NOMO-1 (cell line): ENCODE data around the gene CERKL.
A peak's percentile ranks its signal among the peaks of the same experiment; 100 is the strongest.

Experiments used
- DNase-seq, 2 experiments: peaks; one replicate each; lab custom pipeline; 2025; ENCODE audit not compliant: unreplicated experiment in 2 of 2; lab: John Stamatoyannopoulos, UW

Gene CERKL

DNA sequence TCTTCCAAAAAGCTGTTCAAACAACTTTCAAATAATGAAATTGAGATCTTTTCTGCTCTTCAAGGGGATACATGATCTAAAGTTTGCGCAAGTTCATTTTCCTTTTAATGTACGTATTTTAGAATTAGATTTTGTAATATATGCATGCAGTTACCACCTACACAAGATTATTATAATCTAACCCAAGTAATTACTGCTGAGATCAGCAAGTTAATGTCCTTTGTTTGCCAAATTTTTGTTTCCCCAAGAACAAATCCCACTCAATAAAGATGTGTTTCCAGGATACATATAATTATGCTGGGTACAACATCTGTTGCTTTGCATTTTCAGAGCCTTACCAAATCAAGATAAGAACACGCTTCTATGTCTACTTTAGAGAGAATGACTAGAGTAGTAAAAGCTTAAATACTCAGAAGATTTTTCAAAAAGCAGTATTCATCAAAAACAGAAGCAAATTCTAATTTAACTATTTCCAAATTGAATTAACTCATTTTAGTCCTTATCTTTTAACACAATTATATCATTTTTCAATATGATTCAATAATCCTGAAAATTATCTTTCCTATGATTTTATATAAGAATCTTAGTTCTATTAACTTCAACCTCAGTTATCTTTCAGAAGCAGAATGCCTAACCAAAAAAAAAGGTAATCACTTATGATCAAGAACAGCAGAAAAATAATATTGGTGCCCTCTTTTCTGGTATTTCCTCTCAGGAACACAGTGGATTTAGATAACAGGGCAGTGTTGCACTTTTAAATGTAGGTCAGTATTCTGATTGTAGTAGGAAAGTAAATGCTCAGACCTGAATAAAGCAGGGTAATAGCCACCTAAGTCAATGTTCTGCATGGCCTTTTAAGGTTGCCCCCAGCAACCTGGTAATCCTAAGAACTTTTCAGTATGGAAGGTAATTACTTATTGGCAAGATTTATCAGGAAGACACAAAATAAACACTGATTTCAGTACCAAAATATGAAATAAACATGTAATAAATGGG lies 28.0 kb downstream of the CERKL start:
- no peak for DNase-seq

DNA sequence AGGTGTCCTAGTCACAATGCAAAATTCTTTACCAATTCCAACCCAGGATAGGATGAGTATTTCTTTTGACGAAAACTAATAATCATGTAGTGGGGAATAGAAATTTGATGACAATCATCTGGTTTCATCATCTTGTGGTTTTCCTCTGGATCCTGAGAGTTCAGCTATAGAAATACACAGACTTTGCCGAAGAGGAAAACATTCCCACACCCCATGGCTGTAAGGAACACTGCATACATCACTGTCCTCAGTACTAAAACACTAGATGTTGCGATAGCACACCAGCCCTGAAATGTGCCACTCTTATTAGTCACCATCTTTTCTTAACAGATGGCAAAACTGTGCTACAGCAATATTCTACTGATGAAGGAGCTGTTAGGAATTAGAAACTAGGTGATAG lies 29.4 kb downstream of the CERKL start:
- no peak for DNase-seq

DNA sequence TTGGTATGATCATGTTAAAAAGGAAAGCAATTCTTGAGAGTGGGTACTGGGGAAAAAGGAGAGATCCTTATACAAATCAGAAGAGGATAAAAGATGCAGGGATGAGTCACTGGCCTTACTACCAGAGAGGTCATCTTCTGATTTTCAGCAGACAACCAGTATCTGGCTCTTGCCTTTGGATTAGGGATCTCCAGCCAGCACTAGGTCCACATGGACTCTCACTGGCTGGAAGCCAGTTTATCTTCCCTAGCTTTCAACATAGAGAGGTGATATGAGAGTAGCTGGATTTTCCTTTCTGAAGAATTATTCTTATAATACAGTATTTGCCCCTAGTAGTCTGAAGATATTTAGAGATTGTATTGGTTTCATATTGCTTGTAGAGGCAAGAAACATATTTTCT lies 30.2 kb downstream of the CERKL start:
- DNase-seq = no peak

DNA sequence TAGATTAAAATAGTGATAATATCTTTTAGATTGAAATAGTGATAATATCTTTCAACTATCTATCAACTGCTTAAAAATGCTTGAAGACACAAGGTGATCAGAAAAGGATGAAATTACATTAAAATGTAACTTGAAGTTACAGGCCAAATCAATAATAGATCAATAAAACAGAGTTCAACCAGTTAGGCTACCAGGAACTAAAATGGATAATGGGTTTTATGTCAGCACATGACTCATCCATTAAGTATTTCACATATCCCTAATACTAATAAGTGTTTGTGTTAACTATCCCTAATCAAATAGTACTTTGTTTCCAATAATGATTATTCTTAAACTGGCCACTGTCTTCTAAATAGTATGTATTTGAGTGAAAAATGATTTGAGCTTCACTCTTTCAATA lies 33.7 kb downstream of the CERKL start:
- no peak for DNase-seq

DNA sequence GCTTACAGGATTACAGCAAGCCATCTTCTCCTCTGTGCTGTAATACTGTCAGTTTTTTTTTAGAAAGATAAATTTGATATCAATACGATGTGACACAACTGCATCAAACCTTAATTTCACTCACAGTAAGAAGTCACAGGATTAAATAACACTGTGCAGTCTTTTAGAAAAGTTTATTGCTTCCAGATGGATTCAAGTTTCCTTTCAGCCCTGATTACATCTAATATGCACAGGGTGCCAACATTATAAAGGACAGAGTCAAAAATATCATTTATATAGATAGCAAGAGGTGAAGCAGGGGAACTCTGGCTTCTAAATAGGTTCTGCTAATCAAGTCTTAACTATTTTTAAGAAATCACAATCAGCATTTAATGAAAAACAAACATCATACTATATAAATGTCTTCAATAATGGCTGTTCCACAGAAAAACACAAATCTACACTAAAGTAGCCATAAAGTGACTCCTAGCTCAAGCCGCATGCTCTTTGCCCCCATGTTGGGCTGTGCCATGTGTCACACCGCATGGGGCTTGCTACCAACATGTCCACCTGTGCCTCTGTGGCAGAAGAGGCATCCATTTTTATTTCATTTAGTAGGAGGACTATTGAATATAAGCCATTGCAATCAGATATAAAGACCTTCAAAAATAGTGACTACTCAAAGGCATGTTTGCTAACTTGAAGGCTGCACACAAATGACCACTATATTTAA lies 35.0 kb downstream of the CERKL start:
- no peak for DNase-seq

DNA sequence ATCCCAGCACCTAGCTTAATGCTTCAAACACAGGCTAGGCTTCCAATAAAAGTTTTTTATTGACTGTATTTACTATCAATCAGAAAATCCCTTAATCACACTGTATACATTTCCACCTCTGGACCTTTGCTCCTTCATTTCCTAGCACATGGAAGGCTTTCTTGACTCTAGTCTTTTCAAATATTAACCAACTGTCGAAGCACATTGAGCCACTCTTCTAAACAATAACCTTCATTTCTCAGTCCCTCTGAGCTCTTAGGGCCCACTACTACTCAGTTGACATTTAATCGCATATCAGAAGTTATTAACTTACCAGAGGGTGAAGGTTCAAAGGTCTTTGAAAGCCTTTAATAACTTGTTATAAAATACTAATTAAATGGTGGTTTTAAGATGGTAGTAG lies 37.4 kb downstream of the CERKL start:
- no peak for DNase-seq

DNA sequence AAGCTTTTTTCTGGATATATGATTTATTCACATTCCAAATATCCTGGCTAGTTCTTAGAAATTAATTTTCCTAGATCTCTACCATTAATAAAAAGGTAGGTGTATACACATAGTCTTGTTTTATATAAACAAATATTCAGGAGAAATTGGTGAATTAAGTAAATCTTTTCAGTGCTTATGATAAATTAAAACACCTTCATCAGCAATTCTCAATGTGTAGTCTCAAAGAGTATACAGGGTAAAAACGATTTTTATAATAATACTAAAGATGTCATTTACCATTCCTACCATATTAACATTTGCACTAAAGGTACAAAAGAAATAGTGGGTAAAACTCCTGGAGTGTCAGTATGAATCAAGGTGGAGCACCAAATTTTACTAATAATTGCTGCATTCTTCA lies 40.2 kb downstream of the CERKL start:
- DNase-seq = no peak

DNA sequence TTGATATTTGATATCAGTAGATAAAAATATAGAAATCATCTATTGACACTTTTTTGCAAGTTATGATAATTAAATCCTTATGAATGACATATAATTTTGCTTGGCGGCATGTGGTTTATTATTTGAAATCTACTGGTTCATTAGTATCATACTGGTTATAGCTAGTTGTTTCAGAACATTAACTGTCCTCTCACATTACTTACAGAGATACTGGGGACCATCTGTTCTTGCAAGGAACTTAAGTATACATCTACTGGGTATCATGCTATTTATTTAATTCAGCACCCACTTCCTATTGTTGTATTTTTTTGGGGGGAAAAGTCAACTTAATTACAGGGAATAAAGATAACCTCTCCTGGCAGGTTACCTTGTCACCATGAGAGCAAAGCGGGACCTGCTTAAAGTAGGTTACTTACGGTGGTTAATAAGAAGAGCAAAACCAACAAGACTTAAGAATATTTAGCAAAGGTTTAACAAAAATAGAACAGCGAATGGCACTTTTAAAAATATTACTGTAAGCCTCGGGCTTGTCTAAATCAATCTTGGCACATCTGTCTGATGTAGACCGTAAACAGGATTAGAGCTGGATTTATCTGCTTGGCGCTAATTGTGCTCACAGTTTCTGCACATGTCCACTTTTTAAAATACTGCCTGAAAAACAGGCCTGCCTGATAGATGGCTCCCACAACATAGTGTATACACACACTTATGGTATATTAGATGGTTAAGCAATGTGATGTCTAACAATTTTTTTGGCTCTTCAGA lies 41.8 kb downstream of the CERKL start:
- no peak for DNase-seq

DNA sequence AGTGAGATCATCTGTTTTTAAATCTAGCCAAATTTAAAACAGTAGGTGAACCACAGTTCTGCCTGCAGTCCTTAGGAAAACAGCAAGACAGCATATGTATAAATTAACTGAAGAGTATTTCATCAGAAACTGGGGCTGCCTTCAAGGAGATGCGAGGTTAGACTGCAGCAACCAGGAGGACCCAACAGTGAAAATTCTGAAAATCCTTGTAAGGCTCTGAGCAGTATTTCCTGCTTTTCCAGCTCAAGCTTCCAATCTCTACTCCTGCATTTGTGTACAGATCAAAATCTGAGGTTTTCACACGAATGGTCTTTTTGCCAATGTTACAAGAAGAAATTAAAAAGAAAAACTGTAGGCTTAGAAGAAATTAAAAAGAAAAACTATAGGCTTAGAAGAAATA lies 43.7 kb downstream of the CERKL start:
- no peak for DNase-seq

DNA sequence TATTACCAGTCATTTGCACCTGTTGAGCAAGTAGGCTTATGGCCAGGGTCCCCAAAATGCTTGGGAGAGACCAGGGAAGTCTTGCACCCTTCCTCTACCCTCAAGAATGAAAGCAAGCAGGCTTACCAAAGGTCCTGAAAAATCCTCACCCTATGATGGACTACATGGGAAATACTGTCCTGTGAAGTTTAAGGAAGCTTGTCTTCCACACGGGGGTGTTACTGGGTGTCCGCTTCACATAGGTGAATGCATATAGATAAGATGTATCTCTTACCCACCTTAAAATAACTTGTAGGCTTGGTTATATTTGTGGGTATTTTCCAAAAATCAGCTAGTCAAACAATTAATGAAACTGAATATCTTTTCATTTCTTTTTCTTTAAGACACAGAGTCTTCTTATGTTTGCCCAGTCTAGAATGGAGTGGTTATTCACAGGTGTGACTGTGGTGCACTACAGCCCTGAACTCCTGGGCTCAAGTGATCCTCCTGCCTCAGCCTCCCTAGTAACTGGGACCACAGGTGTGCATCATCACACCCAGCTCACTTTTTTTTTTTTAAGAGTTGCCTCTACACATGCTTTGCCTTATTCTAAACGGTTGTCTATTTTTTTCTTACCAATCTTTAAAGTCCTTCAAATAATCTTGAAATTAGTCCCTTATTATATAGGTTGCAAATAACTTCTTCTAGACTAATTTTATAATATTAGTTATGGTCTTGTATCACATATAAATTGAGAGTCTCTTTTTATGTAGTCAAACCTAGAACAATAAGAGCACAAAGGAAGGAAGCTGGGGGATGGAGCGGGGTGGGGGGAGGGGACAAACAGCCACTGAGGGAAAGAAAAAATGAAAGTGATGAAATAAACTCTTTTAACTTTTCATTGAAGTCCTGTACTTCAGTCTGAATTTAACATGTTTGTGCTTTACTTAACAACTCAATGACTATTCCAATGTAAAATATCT lies 49.0 kb downstream of the CERKL start:
- DNase-seq = no peak

DNA sequence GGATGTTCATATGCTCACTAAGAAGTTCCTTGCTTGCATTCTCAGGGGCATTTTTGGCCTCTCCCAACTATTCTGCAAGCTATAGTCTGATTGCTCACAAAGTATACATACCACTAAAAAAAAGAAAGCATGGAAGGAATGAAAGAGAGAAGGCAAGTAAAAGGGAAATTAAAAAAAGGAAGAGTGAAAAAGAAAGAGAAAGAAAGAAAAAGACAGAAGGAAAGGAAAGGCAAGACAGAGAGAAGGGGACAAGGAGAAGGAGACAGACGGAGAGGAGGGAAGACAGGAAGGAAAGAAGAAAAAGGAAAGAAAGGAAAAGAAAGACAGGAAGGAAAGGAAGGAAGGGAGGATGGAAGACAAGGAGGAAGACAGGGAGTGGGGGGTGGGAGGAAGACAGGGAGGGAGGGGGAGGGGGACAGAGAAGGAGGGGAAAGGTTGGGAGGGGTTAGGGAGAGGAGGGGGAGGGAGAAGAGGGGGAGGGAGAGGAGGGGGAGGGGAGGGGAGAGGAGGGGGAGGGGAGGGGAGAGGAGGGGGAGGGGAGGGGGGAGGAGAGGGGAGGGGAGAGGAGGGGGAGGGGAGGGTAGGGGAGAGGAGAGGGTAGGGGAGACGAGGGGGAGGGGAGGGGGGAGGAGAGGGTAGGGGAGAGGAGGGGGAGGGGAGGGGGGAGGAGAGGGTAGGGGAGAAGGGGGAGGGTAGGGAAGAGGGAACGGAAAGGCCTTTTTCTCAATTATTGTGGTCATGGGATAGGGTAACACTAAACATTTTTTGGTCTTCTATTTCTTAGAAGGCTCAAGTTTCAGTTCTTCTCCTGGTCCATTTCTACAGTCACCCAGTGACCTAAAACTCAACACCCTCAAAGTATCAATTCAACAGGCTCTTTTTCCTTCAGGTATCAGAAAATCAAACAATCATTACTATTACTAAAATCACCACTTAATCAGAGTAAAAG lies 50.7 kb downstream of the CERKL start:
- no peak for DNase-seq

DNA sequence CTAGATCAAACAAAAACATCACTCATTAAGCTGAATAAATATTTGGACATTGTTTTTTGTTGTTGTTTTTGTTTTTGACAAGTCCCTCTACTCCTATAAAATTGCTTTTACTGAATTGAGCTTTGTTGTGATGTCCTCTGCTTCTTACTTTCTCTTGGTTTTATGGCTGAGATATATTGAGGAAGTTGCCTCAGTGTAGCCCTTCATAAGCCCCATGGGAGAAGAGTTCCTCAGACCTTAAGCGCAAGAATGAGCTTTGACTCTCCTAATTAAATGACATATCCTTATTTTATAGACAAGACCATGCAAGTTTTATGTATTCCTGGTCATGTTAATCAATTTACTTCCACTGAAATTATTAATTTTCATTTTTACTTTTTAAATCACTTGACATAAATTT lies 54.9 kb downstream of the CERKL start:
- DNase-seq = peak; percentile 49 to 53

DNA sequence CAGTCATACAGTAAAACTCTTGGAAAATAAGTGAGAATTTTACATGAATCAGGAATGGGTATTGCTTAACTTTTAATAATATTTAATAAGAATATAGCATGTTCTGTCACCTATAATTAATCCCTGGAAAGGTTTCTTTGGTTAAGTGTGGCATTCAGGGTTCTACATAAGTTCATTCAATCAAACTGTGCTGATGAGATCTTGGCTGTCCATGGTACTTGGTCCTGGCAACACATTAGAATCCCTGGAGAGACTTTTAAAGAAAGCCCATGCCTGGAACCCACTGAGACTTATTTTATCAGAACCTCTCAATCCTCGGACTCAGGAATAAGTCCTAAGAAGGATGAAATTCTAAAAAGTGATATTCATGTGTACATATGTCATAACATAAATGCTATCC lies 60.3 kb downstream of the CERKL start:
- no peak for DNase-seq

DNA sequence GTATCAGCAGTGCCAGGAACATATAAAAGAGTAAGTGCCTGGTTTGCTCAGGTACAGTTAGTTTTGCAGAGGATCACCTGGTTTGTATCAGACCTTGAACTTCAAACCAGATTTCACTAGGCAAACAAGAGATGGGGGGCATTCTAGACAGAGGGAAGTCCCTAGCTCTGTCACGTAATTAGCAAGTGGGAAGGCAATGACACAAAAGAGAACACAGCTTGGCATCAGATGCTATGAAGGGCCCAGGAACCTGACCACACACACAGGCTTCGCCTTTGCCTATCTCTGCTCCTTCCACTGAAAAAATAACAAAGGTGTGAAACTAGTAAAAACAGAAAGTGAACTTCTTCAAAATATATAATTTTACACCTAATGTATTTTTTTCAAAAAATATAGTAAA lies 62.6 kb downstream of the CERKL start:
- DNase-seq = no peak

DNA sequence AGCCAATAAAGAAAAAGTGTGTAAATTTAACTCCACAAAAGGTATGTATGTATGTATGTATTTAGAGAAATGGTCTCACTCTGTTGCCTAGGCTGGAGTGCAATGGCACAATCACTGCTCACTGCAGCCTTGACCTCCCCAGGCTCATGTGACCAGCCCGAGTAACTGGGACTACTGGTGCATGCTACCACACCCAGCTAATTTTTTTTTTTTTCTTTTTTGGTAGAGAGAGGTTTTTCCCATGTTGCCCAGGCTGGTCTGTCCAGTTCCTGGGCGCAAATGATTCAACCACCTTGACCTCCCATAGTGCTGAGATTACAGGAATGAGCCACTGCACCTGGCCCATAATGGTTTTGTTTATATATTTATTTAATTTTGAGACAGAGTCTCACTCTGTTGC lies 67.1 kb downstream of the CERKL start:
- DNase-seq = no peak

DNA sequence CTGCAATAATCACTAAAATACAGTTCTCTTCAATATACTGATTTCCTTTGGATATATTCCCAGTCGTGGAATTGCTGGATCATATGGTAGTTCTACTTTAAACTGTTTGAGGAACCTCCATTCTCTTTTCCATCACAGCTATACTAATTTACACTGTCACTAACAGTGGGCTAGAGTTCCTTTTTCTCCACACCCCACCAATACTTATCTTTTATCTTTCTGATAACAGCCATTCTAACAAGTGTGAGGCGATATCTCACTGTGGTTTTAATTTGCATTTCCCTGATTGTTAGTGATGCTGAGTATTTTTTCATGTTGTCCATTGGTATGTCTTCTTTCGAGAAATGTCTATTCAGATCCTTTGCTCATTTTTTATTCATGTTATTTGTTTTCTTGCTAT lies 68.4 kb downstream of the CERKL start:
- DNase-seq = no peak

DNA sequence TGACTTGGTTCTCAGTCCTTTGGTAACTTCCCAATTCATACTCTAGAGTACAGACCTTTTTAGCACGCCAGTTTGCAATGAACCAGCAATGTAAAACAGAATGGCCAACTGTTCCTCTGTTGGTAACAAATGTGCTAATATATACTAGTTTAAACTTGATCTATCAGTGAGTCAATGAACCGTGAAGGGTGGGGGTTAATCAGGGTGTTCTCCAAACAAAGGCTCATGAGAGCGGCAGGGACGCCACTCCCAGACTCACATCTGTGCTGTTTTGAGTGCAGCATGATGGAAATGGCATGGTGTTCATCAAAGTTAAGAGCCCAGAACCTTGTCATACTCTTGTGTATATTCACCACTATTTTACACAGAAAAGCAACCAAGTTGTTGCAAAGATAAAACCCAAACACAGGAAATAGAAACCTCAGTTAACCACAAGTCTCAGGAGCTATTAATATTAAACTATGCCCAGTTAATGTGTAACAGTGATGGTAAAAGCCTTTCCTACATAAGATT lies 70.3 kb downstream of the CERKL start:
- no peak for DNase-seq

DNA sequence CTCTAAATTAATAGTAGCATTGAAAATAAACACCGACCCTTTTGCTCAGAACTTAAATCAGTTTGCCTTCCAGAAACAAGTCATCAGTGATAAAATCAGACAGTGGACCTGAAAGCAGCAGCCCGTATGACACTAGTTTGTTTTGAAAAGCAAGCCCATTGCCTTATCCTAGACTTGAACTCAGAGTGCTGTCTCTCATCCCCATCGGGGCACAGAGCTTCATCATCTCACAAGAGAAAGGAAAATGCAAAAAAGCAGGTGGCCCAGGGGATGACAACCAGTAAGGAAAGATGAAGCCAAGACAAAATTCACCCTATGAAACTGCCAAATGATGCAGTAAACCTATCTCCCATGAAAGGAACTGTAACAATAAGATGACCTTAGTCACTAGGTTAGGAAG lies 71.2 kb downstream of the CERKL start:
- no peak for DNase-seq

DNA sequence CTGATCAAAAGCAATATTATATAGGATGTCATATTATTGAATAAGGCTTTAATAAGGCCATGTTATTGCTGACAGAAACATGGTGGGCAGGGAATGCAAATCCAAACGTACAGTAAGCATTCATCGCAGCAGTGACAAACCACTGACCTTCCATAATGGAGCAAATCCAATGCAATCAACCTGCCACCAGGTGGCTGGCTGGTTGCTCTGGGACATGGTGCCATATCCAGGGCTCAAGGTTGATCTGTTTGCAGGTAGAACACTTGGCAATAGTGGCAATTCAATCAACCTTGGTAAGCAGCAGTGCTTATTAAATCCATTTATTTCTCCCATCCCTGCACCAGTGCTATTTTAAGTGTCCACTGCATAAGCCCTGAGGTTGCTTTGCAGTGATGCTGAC lies 75.4 kb downstream of the CERKL start:
- no peak for DNase-seq
